Measurements from ENCODE around the gene SYNDIG1. TPM values are rescaled to one million over a fixed set of nuclear protein-coding genes. Genes with fewer than 3 reads are reported as not detected.

Gene SYNDIG1
- polyA plus RNA-seq, 2 of the 4 experiments (the other 2 are of a cell fraction), result 0.96 to 2.6 TPM

DNA sequence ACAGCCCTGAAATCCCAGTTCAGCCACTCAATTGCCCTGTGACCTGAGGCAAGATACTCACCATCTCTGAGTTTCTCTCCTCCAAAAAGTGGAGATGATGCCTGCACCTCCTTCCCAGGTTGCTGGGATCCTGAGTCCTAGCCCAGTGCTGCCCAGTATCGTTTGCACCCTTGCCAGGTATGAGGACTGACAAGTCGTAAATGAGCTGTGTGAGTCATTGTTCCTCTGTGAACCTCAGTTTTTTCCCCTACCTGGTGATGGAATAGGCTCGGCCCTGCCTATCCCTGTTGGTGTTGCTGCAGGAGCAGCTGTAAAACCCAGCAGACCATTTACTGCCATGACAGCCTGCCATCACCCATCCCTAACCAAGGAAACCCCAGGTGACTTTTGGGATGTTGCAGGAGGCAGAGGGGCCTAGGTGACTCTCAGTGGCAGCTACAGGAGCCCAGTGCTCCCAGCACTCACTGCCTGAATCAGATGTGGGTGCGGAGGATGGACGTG lies 229.3 kb downstream of the SYNDIG1 start:
- Histone ChIP-seq H3K4me1 (no peaks in the 10 kb centered on the region), H3K4me3 (no peak overlapping the region), H3K27ac (no peak overlapping the region), H3K4me2 (no peak overlapping the region), H3K9me3 (no peaks in the 10 kb centered on the region)
- WGBS (ENCODE audit: missing lambda C conversion rate), result 52% methylated on average over 5 of the region's 5 CpGs
- ATAC-seq (no peak), FAIRE-seq (no peak), DNase-seq (ENCODE audit: low read depth in 1 of 2, low spot score in 1 of 2) (no peak)
- ChIA-PET CTCF (interaction anchor here (0.6 to 1.0 kb wide), 2 partner anchors 12 to 108 kb away, joined by 3 read pairs; no protein-coding TSS in a partner anchor), POLR2A (no interaction called here)
- TF ChIP-seq, protein P1, sequence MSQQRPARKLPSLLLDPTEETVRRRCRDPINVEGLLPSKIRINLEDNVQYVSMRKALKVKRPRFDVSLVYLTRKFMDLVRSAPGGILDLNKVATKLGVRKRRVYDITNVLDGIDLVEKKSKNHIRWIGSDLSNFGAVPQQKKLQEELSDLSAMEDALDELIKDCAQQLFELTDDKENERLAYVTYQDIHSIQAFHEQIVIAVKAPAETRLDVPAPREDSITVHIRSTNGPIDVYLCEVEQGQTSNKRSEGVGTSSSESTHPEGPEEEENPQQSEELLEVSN (IDR thresholded peaks at IDR 0.05; ENCODE audit: borderline replicate concordance, low read depth), result no peak
- TF ChIP-seq CHD2 (IDR thresholded peaks at IDR 0.05; ENCODE audit: low read length, partially characterized antibody), result no peak
- TF ChIP-seq PHF8 (IDR thresholded peaks at IDR 0.05; ENCODE audit: borderline replicate concordance, low read depth), result no peak
- no peak for TF ChIP-seq JUN (IDR thresholded peaks at IDR 0.05)
- TF ChIP-seq, protein P2, sequence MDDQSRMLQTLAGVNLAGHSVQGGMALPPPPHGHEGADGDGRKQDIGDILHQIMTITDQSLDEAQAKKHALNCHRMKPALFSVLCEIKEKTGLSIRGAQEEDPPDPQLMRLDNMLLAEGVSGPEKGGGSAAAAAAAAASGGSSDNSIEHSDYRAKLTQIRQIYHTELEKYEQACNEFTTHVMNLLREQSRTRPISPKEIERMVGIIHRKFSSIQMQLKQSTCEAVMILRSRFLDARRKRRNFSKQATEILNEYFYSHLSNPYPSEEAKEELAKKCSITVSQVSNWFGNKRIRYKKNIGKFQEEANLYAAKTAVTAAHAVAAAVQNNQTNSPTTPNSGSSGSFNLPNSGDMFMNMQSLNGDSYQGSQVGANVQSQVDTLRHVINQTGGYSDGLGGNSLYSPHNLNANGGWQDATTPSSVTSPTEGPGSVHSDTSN (IDR thresholded peaks at IDR 0.05), result no peak
- no peak for TF ChIP-seq HDAC2 (IDR thresholded peaks at IDR 0.05)
- TF ChIP-seq EHMT2 (IDR thresholded peaks at IDR 0.05; ENCODE audit: low read depth), result no peak

GRCh38 chr20:24699321-24700165 lies 230.1 kb downstream of the SYNDIG1 start:
- ChIA-PET CTCF (interaction anchor here (1.0 kb wide), 1 partner anchor 12 kb away, joined by 3 read pairs; no protein-coding TSS in a partner anchor), POLR2A (no interaction called here)
- FAIRE-seq (no peak), ATAC-seq (no peak), DNase-seq (ENCODE audit: low read depth in 1 of 2, low spot score in 1 of 2) (no peak)
- 69% methylated on average over 8 of the region's 8 CpGs for WGBS (ENCODE audit: missing lambda C conversion rate)
- Histone ChIP-seq H3K4me2 (no peak overlapping the region), H3K27ac (no peak overlapping the region), H3K4me3 (no peak overlapping the region), H3K4me1 (no peaks in the 10 kb centered on the region), H3K9me3 (no peaks in the 10 kb centered on the region)
- no peak for TF ChIP-seq JUNB (IDR thresholded peaks at IDR 0.05)
- no peak for TF ChIP-seq HEYL (CRISPR knock-in tag; IDR thresholded peaks at IDR 0.05)
- TF ChIP-seq KDM5A (IDR thresholded peaks at IDR 0.05), result no peak
- no peak for TF ChIP-seq NFE2L2 (conservative IDR thresholded peaks at IDR 0.05; ENCODE audit: low read length)
- no peak for TF ChIP-seq REST (IDR thresholded peaks at IDR 0.05)
- no peak for TF ChIP-seq CHD2 (IDR thresholded peaks at IDR 0.05; ENCODE audit: low read length, partially characterized antibody)
- TF ChIP-seq CHD4 (IDR thresholded peaks at IDR 0.05; ENCODE audit: borderline replicate concordance), result no peak
- no peak for TF ChIP-seq FOSL2 (IDR thresholded peaks at IDR 0.05)
- no peak for TF ChIP-seq FOSL2 (CRISPR knock-in tag; IDR thresholded peaks at IDR 0.05)
- TF ChIP-seq, protein P3, sequence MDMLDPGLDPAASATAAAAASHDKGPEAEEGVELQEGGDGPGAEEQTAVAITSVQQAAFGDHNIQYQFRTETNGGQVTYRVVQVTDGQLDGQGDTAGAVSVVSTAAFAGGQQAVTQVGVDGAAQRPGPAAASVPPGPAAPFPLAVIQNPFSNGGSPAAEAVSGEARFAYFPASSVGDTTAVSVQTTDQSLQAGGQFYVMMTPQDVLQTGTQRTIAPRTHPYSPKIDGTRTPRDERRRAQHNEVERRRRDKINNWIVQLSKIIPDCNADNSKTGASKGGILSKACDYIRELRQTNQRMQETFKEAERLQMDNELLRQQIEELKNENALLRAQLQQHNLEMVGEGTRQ (IDR thresholded peaks at IDR 0.05), result no peak
- no peak for TF ChIP-seq FOXS1 (CRISPR knock-in tag; IDR thresholded peaks at IDR 0.05)
- TF ChIP-seq NPAS2 (CRISPR knock-in tag; IDR thresholded peaks at IDR 0.05; ENCODE audit: borderline replicate concordance), result no peak
- no peak for TF ChIP-seq MYC (IDR thresholded peaks at IDR 0.05; ENCODE audit: borderline replicate concordance, low read length)
- no peak for TF ChIP-seq ESRRA (IDR thresholded peaks at IDR 0.05; ENCODE audit: borderline replicate concordance, low read length)
